Sciatic nerve (tissue), 2 donors: ENCODE measurements around the gene MLC1. TPM values are rescaled to one million over a fixed set of nuclear protein-coding genes. Genes with fewer than 3 reads are reported as not detected.

Source experiments
- ATAC-seq: fragments of 200-7000 bp; cut with Tn5 transposase; one replicate; pipeline ENCODE4 v1.9.1; 2020; ENCODE audit warnings: mild to moderate bottlenecking, moderate library complexity
- DNase-seq: peaks from one replicate; pipeline ENCODE4 v3.0.0-alpha.2; 2020; ENCODE audit warnings: low spot score
- intact Hi-C: fragments of 100-400 bp; cut with DNase I; formaldehyde crosslinking; loops from one replicate; pipeline ENCODE4 v1.14.2; 2022
- total RNA-seq: library from RNA; stranded (reverse); fragmentation: NEBNext Ultra II Directional; extraction: Animal tissue kit (Norgen Biotek cat#: 25700); gene quantifications from one replicate; pipeline ENCODE4 v1.2.1, GENCODE V29; 2021
- donor health status: DM: no; HTN: no; CAD: no.
- donor health status: DM: no; HTN: no; CAD: no.

The MLC1 gene
- total RNA-seq: 0.45 TPM

- ATAC-seq: peak; percentile 22
- intact Hi-C loops: no loop called here
- no peak for DNase-seq
Measured at GRCh38 chr22:50085211-50085972, at the start of gene MLC1. Gene MLC1 (minus strand): TSS chr22:50085426. CDS start chr22:50084902, 524 bp downstream.

- ATAC-seq (no peak), DNase-seq (no peak)
- intact Hi-C loops: no loop called here
Measured at GRCh38 chr22:50134481-50134880, 49.3 kb upstream of the MLC1 start.

GRCh38 chr22:50131894-50132293 lies 46.7 kb upstream of the MLC1 start:
- DNase-seq (no peak), ATAC-seq (no peak)
- intact Hi-C loops: no loop called here

- DNase-seq (no peak), ATAC-seq (no peak)
- intact Hi-C loops: no loop called here
Measured at GRCh38 chr22:50129121-50129736, 44.0 kb upstream of the MLC1 start.

- DNase-seq (no peak), ATAC-seq (no peak)
- intact Hi-C loops: no loop called here
Measured at GRCh38 chr22:50125029-50125428, 39.8 kb upstream of the MLC1 start.

GRCh38 chr22:50123119-50123518 lies 37.9 kb upstream of the MLC1 start:
- ATAC-seq (no peak), DNase-seq (no peak)
- intact Hi-C loops: no loop called here

- DNase-seq: no peak
Measured at GRCh38 chr22:50121202-50121740, 36.0 kb upstream of the MLC1 start.

GRCh38 chr22:50119768-50120251 lies 34.6 kb upstream of the MLC1 start:
- intact Hi-C loops: no loop called here
- ATAC-seq (peak; percentile 55), DNase-seq (no peak)

More at GRCh38 chr22:50121202-50121740, 36.0 kb upstream of the MLC1 start:
- no peak for ATAC-seq
- intact Hi-C loops: no loop called here

GRCh38 chr22:50119169-50119767 lies 34.0 kb upstream of the MLC1 start:
- intact Hi-C loops: no loop called here
- DNase-seq (no peak), ATAC-seq (no peak)

- intact Hi-C loops: no loop called here
- ATAC-seq (no peak), DNase-seq (no peak)
Measured at GRCh38 chr22:50118557-50119168, 33.4 kb upstream of the MLC1 start.

GRCh38 chr22:50118129-50118528 lies 32.9 kb upstream of the MLC1 start:
- DNase-seq (no peak), ATAC-seq (no peak)
- intact Hi-C loops: no loop called here

- intact Hi-C loops: no loop called here
- ATAC-seq (no peak), DNase-seq (no peak)
Measured at GRCh38 chr22:50117168-50117762, 32.0 kb upstream of the MLC1 start.

- intact Hi-C loops: no loop called here
- DNase-seq (no peak), ATAC-seq (no peak)
Measured at GRCh38 chr22:50115693-50116092, 30.5 kb upstream of the MLC1 start.

- no peak for DNase-seq
- intact Hi-C loops: no loop called here
- peak; percentile 77 for ATAC-seq
Measured at GRCh38 chr22:50114221-50115021, 29.2 kb upstream of the MLC1 start.

- DNase-seq (no peak), ATAC-seq (no peak)
- intact Hi-C loops: no loop called here
Measured at GRCh38 chr22:50112151-50113118, 27.2 kb upstream of the MLC1 start.

GRCh38 chr22:50111056-50111455 lies 25.8 kb upstream of the MLC1 start:
- intact Hi-C loops: no loop called here
- ATAC-seq (no peak), DNase-seq (peak; percentile 1)

GRCh38 chr22:50107529-50107928 lies 22.3 kb upstream of the MLC1 start:
- peak; percentile 34 for DNase-seq
- no peak for ATAC-seq
- intact Hi-C loops: no loop called here
